Panc1 (cell line): ENCODE results near the gene WDFY2. TPM values are rescaled to one million over a fixed set of nuclear protein-coding genes. Genes with fewer than 3 reads are reported as not detected.

Experiments used
- ATAC-seq: fragments of 200-7000 bp; cut with Tn5 transposase; 2 replicates; pipeline ENCODE4 v1.9.1; 2020; ENCODE audit warnings: mild to moderate bottlenecking, moderate library complexity
- BruUV-seq: library from RNA; stranded (reverse); fragments of 400-500 nt; replicated peaks from 2 replicates; lab custom pipeline; 2021; lab: Mats Ljungman, UMichigan
- CTCF ChIA-PET: fragments of 300-600 bp; sonication (Branson Sonifier 250); formaldehyde crosslinking; loops from one replicate; lab custom pipeline; 2022; ENCODE audit warnings: antibody characterized with exemption; lab: Charles Lee
- POLR2A ChIA-PET: fragments of 300-600 bp; sonication (Branson Sonifier 250); formaldehyde crosslinking; loops from one replicate; lab custom pipeline; 2022; ENCODE audit warnings: antibody characterized with exemption; lab: Charles Lee
- DNase-seq: peaks from one replicate; pipeline ENCODE4 v3.0.0-alpha.2; 2010; ENCODE audit warnings: low read depth, low spot score
- H3K27ac ChIP-seq: 2 replicates; pipeline ENCODE4 v1.5.1; 2011; ENCODE audit warnings: mild to moderate bottlenecking, low read length, inconsistent platforms
- H3K27me3 ChIP-seq: fragments of 200-500 bp; sonication (Bioruptor generic); 2 replicates; pipeline ENCODE4 v1.6.0; 2014; ENCODE audit warnings: low read length, inconsistent platforms; ENCODE audit not compliant: control insufficient read depth, insufficient read depth
- H3K36me3 ChIP-seq: fragments of 200-500 bp; sonication (Bioruptor generic); 2 replicates; pipeline ENCODE4 v1.5.1; 2014; ENCODE audit warnings: inconsistent platforms, mild to moderate bottlenecking, low read length, moderate library complexity; ENCODE audit not compliant: control insufficient read depth, insufficient read depth
- H3K4me1 ChIP-seq: 2 replicates; pipeline ENCODE4 v1.5.1; 2011; ENCODE audit warnings: inconsistent platforms, mild to moderate bottlenecking, low read length, moderate library complexity; ENCODE audit not compliant: control insufficient read depth, insufficient read depth
- H3K4me3 ChIP-seq, 2 experiments: 2 replicates each; pipeline ENCODE4 v1.5.1; 2011 to 2012; ENCODE audit warnings: low read depth in 2 of 2, low read length in 2 of 2, mild to moderate bottlenecking in 2 of 2, inconsistent platforms in 1 of 2, moderate library complexity in 1 of 2
- H3K9me3 ChIP-seq: fragments of 200-500 bp; sonication (Bioruptor generic); 2 replicates; pipeline ENCODE4 v1.5.1; 2014; ENCODE audit warnings: low read depth, mild to moderate bottlenecking, inconsistent platforms, low read length, moderate library complexity; ENCODE audit not compliant: control insufficient read depth, insufficient read depth
- POLR2AphosphoS5 ChIP-seq: IDR thresholded peaks from 2 replicates; pipeline ENCODE4 v1.6.1; 2012; ENCODE audit warnings: mild to moderate bottlenecking, low read depth, low read length, moderate library complexity
- SIN3A ChIP-seq: IDR thresholded peaks from 2 replicates; pipeline ENCODE4 v1.6.1; 2012; ENCODE audit warnings: low read depth, mild to moderate bottlenecking, low read length, moderate library complexity, borderline replicate concordance; ENCODE audit not compliant: insufficient read depth
- TCF7L2 ChIP-seq: IDR thresholded peaks from 2 replicates; pipeline ENCODE4 v1.6.1; 2011; ENCODE audit warnings: mild to moderate bottlenecking, low read depth, low read length, inconsistent platforms
- in situ Hi-C: cut with HindIII; loops from 2 replicates; pipeline ENCODE4 v1.10.0; 2016; ENCODE audit warnings: low sequenced_read_pairs, low pct_unique_long_range_greater_than_20kb
- intact Hi-C: fragments of 100-400 bp; cut with micrococcal nuclease; formaldehyde crosslinking; loops from one replicate; pipeline ENCODE4 v1.10.0; 2022; ENCODE audit not compliant: unreplicated experiment
- total RNA-seq: library from RNA; stranded (reverse); gene quantifications from one replicate; pipeline ENCODE4 v1.2.1, GENCODE V29; 2021; ENCODE audit not compliant: unreplicated experiment
- TF ChIP-seq, protein P1 (sequence below): fragments of 450-650 bp; IDR thresholded peaks from 2 replicates; pipeline ENCODE4 v1.5.1; 2017; ENCODE audit warnings: mild to moderate bottlenecking
- TF ChIP-seq, protein P2 (sequence below), 2 experiments: IDR thresholded peaks; 2 replicates each; pipeline ENCODE4 v1.6.1; 2011 to 2012; ENCODE audit warnings: low read depth in 2 of 2, control low read depth in 1 of 2, low read length in 1 of 2, mild to moderate bottlenecking in 1 of 2, moderate library complexity in 1 of 2; ENCODE audit not compliant: insufficient read depth in 1 of 2

Gene WDFY2
- total RNA-seq, 1 experiment from 2014 or later: 7.8 TPM

DNA sequence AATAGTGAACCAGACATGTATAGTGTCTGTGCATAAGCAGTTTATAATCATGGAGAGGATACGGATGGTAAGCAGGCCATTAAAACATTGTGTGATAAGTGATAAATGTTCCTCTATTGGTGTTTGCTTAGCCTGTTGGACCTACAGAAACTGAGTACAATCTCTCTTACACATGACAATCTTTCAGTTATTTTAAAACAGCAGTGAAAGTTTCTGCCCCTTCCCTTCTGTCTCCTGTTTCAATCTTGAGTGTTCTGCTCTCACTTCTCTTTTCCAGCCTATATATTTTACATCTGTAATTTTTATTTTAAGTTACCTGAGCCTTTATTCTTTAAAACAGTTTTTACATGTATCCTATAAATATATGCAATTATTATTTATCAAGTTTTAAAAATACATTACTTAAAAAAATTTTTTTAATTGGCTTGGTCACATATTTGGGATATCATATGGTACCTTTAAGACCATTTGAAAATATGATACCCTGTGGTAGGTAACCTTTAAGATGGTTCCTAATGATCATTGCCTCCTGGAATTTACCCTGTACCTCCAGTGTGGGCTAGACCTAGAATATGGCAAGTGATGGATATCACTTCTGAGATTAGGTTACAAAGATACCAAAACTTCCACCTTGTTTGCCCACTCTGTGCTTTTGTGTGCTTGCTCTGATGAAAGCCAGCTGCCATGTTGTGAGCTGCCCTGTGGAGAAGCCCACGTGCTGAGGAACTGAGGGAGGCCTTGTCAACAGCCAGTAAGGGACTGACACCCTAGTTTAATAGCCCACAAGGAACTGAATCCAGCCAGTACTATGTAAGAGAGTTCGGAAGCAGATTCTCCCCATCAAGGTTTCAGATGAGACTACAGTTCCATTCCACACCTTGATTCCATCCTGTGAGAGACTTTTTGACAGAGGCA lies 120.4 kb downstream of the WDFY2 start:
- TF ChIP-seq, protein P1, sequence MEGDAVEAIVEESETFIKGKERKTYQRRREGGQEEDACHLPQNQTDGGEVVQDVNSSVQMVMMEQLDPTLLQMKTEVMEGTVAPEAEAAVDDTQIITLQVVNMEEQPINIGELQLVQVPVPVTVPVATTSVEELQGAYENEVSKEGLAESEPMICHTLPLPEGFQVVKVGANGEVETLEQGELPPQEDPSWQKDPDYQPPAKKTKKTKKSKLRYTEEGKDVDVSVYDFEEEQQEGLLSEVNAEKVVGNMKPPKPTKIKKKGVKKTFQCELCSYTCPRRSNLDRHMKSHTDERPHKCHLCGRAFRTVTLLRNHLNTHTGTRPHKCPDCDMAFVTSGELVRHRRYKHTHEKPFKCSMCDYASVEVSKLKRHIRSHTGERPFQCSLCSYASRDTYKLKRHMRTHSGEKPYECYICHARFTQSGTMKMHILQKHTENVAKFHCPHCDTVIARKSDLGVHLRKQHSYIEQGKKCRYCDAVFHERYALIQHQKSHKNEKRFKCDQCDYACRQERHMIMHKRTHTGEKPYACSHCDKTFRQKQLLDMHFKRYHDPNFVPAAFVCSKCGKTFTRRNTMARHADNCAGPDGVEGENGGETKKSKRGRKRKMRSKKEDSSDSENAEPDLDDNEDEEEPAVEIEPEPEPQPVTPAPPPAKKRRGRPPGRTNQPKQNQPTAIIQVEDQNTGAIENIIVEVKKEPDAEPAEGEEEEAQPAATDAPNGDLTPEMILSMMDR: no peak
- no peak for TF ChIP-seq POLR2AphosphoS5
- TF ChIP-seq, protein P2, sequence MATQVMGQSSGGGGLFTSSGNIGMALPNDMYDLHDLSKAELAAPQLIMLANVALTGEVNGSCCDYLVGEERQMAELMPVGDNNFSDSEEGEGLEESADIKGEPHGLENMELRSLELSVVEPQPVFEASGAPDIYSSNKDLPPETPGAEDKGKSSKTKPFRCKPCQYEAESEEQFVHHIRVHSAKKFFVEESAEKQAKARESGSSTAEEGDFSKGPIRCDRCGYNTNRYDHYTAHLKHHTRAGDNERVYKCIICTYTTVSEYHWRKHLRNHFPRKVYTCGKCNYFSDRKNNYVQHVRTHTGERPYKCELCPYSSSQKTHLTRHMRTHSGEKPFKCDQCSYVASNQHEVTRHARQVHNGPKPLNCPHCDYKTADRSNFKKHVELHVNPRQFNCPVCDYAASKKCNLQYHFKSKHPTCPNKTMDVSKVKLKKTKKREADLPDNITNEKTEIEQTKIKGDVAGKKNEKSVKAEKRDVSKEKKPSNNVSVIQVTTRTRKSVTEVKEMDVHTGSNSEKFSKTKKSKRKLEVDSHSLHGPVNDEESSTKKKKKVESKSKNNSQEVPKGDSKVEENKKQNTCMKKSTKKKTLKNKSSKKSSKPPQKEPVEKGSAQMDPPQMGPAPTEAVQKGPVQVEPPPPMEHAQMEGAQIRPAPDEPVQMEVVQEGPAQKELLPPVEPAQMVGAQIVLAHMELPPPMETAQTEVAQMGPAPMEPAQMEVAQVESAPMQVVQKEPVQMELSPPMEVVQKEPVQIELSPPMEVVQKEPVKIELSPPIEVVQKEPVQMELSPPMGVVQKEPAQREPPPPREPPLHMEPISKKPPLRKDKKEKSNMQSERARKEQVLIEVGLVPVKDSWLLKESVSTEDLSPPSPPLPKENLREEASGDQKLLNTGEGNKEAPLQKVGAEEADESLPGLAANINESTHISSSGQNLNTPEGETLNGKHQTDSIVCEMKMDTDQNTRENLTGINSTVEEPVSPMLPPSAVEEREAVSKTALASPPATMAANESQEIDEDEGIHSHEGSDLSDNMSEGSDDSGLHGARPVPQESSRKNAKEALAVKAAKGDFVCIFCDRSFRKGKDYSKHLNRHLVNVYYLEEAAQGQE (IDR thresholded peaks at IDR 0.05; ENCODE audit: insufficient read depth in 1 of 2, low read depth in 2 of 2, low read length in 1 of 2): no peak
- no peak for TF ChIP-seq TCF7L2
- TF ChIP-seq SIN3A: no peak
- Histone ChIP-seq H3K36me3 (no peaks in the 10 kb centered on the region), H3K9me3 (no peaks in the 10 kb centered on the region), H3K4me3 (no peak overlapping the region), H3K27ac (no peak overlapping the region), H3K4me1 (no peaks in the 10 kb centered on the region), H3K27me3 (no peaks in the 10 kb centered on the region)
- POLR2A ChIA-PET: no interaction called here
- no peak for DNase-seq
- CTCF ChIA-PET: no interaction called here
- BruUV-seq: no TSS peak
- intact Hi-C loops: no loop called here
- no peak for ATAC-seq
- in situ Hi-C loops: no loop called here

DNA sequence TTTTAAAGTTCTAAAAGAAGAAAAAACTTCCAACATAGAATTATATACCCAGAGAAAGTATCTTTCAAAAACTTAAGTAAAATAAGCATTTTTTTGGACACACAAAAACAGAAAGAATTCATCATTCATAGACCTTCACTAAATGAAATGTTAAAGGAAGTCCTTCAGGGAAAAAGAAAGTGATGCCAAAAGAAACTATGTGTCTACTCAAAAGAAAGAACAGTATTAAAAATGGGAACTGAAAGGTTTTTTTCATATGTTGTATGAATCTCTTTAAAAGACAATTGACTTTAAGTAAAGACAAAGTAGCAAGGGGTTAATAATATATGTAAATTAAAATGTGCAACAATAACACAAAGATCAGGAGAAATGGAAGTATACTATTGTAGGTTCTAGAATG lies 123.2 kb downstream of the WDFY2 start:
- Histone ChIP-seq H3K4me1 (no peaks in the 10 kb centered on the region), H3K27ac (no peak overlapping the region), H3K36me3 (no peaks in the 10 kb centered on the region), H3K27me3 (no peaks in the 10 kb centered on the region), H3K9me3 (no peaks in the 10 kb centered on the region), H3K4me3 (no peak overlapping the region)
- CTCF ChIA-PET: no interaction called here
- BruUV-seq: no TSS peak
- in situ Hi-C loops: no loop called here
- DNase-seq (no peak), ATAC-seq (no peak)
- POLR2A ChIA-PET: interaction anchor here (0.7 kb wide), 1 partner anchor 43 kb away, joined by 3 read pairs; no protein-coding TSS in a partner anchor
- intact Hi-C loops: no loop called here
- TF ChIP-seq, protein P2 (IDR thresholded peaks at IDR 0.05; ENCODE audit: insufficient read depth in 1 of 2, low read depth in 2 of 2, low read length in 1 of 2): no peak
- TF ChIP-seq POLR2AphosphoS5: no peak
- no peak for TF ChIP-seq TCF7L2
- TF ChIP-seq, protein P1: no peak
- no peak for TF ChIP-seq SIN3A
